BLaER1 (cell line): ENCODE measurements around the gene NUP62.
"Not testable (repeated sequence)": the region's sequence is repeated elsewhere in the genome, so short reads cannot be mapped to it uniquely, and the experiment has no call there.

Source experiments
- H3K27ac ChIP-seq: shearing (Covaris generic); formaldehyde crosslinking; 2 replicates; pipeline ENCODE4 v1.8.1; 2022
- H3K27me3 ChIP-seq: shearing (Covaris generic); formaldehyde crosslinking; 2 replicates; pipeline ENCODE4 v1.8.1; 2022
- H3K36me3 ChIP-seq: shearing (Covaris generic); formaldehyde crosslinking; 2 replicates; pipeline ENCODE4 v1.8.1; 2022
- H3K4me1 ChIP-seq: shearing (Covaris generic); formaldehyde crosslinking; 2 replicates; pipeline ENCODE4 v1.8.1; 2022
- H3K4me2 ChIP-seq: shearing (Covaris generic); formaldehyde crosslinking; 2 replicates; pipeline ENCODE4 v1.8.1; 2022
- H3K4me3 ChIP-seq: shearing (Covaris generic); formaldehyde crosslinking; 2 replicates; pipeline ENCODE4 v1.8.1; 2022
- H3K9ac ChIP-seq: shearing (Covaris generic); formaldehyde crosslinking; 2 replicates; pipeline ENCODE4 v1.8.1; 2022
- H3K9me3 ChIP-seq: shearing (Covaris generic); formaldehyde crosslinking; 2 replicates; pipeline ENCODE4 v1.8.1; 2022
- H4K20me1 ChIP-seq: shearing (Covaris generic); formaldehyde crosslinking; 2 replicates; pipeline ENCODE4 v1.8.1; 2022
- Cebpa-rat ChIP-seq: shearing (Covaris generic); IDR thresholded peaks from 2 replicates; pipeline ENCODE4 v1.8.1; 2022

Gene NUP62

DNA sequence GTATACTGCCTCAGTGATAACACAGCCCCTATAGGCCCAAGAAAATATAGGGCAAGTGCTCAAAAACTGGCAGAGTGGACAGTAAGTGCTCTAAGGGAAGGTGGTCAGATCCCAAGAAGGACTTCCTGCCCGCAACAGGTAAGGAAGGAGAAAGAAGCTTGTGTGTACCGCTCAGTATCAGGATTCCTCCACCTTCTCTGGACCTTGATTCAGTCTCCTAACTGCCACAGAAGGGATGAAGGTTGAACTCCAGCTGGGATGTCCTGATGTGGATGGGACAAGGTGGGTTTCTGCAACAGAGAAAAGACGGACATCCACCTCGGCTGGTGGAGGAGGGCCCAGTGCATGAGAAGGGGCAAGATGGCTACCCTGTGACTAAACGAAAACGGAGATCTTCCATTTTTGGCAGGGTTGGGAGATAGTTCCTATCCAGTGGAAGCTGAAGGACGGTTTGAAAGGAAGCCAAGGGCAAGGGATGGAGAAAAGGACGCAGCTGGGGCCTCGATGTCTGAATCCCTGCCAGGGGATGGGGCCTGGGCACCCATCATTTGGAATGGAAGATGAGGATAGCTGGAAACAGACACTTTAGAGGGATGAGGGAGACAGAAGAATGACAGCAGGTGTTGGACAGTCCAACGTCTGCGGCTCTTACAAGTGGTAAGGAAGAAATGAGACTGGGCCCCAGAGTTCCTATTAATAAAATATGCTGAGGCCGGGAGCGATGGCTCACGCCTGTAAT, 1.6 kb downstream of the NUP62 start:
- H3K36me3 ChIP-seq, result peaks cover 71% of the 10 kb centered on the region
- H3K4me3 ChIP-seq, result peak overlapping the region; percentile 83
- H3K4me1 ChIP-seq, result peaks cover 77% of the 10 kb centered on the region
- H3K4me2 ChIP-seq, result peak overlapping the region; percentile 98
- peaks cover 78% of the 10 kb centered on the region for H4K20me1 ChIP-seq
- peak overlapping the region; percentile 99 for H3K27ac ChIP-seq
- no peak for TF ChIP-seq Cebpa-rat
- H3K9ac ChIP-seq, result peak overlapping the region; percentile 98
- no peaks in the 10 kb centered on the region for H3K9me3 ChIP-seq
- no peaks in the 10 kb centered on the region for H3K27me3 ChIP-seq

DNA sequence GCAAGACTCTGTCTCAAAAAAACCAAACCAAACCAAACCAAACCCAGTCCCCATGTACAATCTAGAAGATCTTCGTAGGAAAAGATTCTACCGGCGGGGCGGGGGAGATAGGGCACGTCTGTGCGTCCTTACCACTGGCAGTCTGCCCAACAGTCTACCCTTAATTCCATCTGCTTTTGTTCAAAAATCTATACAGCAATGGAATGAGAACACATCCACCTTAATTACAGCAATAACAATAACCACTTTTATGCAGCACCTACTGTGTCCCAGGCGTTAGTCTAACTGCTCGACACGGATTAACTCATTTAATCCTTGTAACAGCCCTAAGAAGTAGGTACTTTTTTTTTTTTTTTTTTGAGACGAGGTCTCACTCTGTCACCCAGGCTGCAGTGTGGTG, 2.8 kb downstream of the NUP62 start:
- Histone ChIP-seq H3K9me3 (no peaks in the 10 kb centered on the region), H3K36me3 (peaks cover 75% of the 10 kb centered on the region), H3K4me3 (no peak overlapping the region; the same call in 1 of the 2 replicates), H4K20me1 (peaks cover 80% of the 10 kb centered on the region), H3K4me1 (peaks cover 80% of the 10 kb centered on the region), H3K27ac (no peak overlapping the region), H3K9ac (no peak overlapping the region), H3K27me3 (no peaks in the 10 kb centered on the region), H3K4me2 (peak overlapping the region; percentile 98)
- no peak for TF ChIP-seq Cebpa-rat

DNA sequence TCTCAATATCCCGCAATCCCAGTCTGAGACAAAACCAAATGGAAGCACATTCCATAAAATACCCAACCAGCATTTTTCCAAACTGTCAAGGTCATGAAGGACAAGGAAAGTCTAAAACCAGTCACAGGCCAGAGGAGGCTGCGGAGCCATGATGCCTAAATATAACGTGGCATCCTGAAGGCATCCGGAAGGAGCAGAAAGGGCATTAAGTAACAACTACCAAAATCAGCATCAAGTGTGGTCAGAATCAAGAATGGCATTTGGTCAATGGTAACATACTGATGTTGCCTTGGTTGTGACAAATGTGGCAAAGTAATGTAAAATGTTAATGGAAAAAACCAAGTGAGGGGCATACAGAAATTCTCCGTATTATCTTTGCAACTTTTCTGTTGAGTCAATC, 3.8 kb downstream of the NUP62 start:
- H3K9ac ChIP-seq, result peak overlapping the region; percentile 70; the same call in 1 of the 2 replicates
- 0 out of 2 replicates have a peak overlapping the region, but pooled peaks have one; percentile 41 for H3K4me3 ChIP-seq
- H3K9me3 ChIP-seq, result no peaks in the 10 kb centered on the region
- H3K27me3 ChIP-seq, result no peaks in the 10 kb centered on the region
- H3K36me3 ChIP-seq, result peaks cover 75% of the 10 kb centered on the region
- peak overlapping the region; percentile 98 for H3K4me2 ChIP-seq
- H3K4me1 ChIP-seq, result peaks cover 80% of the 10 kb centered on the region
- peaks cover 80% of the 10 kb centered on the region for H4K20me1 ChIP-seq
- no peak for TF ChIP-seq Cebpa-rat
- peak overlapping the region; percentile 87; the same call in 1 of the 2 replicates for H3K27ac ChIP-seq

DNA sequence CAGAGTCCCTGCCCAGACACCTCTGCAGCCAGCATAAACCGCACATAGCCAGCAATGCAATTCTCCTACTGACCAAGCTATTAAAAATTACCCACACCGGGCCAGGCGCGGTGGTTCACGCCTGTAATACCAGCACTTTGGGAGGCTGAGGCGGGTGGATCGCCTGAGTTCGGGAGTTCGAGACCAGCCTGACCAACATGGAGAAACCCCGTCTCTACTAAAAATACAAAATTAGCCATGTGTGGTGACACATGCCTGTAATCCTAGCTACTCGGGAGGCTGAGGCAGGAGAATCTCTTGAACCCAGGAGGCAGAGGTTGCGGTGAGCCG, 4.5 kb downstream of the NUP62 start:
- Histone ChIP-seq H3K27ac (peak overlapping the region; percentile 87), H3K4me2 (peak overlapping the region; percentile 98), H3K4me3 (peak overlapping the region; percentile 41), H4K20me1 (peaks cover 84% of the 10 kb centered on the region), H3K4me1 (peaks cover 83% of the 10 kb centered on the region), H3K36me3 (peaks cover 80% of the 10 kb centered on the region), H3K9ac (peak overlapping the region; percentile 70)
- H3K9me3 ChIP-seq, H3K27me3 ChIP-seq: not testable (repeated sequence)

DNA sequence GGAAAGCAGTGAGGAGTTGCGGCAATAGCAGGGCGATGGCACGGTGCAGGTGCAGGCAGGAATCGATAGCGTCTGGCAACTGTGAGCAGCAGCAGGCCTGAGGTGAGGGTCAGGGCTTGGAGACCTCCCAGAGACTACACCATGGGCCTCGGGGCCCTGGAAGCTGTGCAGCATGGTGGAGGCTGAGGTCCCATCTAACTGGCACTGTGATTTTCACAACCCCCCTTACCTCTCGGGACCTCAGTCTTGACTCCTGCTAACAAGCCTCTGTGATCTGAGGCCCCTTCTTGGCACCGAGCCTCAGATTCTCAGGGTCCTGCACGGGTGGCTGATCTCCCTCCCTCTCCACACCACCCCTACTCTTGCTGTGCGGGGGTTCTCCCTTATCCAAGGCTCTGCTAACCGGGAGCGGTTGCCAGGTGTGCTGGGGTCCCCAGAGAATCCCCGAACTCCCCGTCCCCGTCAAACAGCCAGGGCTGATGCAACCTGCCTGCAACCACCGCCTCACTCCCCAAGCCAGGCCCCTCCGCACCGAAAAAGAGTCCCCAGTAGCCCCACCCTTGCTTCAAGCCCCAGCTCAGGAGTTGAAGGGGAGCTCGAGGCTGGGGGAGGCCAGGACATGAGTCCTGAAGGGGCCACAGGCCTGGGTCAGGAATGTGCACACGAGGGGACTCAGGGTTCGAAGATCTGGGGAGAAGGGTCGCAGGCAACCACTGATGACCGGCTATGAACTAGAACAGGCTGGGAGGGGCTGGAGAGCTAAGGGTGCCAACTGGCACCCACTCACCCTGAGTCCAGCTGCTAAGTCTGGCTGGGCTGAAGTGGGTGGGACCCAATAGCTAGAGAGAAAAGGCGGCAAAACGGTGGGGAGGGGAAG, 5.1 kb downstream of the NUP62 start:
- Histone ChIP-seq H3K4me1 (peaks cover 89% of the 10 kb centered on the region), H3K9me3 (no peaks in the 10 kb centered on the region), H3K36me3 (peaks cover 86% of the 10 kb centered on the region), H3K27me3 (no peaks in the 10 kb centered on the region), H4K20me1 (peaks cover 90% of the 10 kb centered on the region), H3K4me3 (peak overlapping the region; percentile 41), H3K4me2 (peak overlapping the region; percentile 98), H3K27ac (peak overlapping the region; percentile 87), H3K9ac (peak overlapping the region; percentile 70)
- TF ChIP-seq Cebpa-rat, result peak; percentile 63; the same call in 1 of the 2 replicates

DNA sequence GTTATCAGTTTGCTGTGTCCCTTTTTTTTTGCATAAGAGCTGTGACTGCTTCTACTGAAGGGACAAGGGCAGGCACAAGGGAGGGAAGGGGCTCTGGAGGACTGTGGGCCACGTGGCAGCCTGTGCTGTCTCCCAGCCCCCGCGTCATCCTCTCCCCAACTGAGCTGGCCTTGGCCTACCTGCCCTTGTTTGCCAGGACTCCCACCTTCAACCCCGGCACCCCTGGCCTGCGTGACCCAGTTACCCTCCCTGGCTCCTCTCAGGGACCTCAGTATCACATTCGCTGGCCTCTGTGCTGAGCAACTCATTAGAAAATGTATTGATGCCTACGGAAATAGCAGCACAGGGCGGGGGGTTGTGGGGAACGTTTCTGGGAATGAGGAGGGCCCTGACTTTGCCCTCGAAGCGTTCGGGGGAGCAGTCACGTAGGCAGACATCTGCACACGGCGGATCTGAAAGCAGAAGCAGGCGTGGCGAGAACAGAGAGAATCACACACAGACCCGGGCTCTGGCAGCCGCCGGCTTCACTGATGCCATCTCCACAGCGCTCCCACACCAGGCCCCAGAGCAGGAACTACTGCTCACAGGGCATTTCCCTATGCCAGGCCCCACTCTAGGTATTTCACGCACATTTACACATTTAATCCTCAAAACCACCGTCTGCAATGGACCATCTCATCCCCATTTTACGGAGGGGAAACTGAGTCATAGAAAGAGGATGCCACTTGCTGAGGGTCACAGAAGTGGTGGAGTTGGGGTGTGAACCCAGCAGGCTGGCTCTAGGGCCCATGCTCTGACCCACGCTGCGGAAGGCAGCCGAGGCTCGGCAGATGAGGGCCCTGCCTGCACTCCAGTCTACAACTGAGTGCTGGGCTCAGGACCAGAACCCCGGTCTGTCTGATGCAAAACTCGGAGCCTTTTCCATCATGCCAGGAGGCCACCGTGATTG, 6.0 kb downstream of the NUP62 start:
- Histone ChIP-seq H3K27me3 (no peaks in the 10 kb centered on the region), H3K4me1 (peaks cover 92% of the 10 kb centered on the region), H4K20me1 (peaks cover 98% of the 10 kb centered on the region), H3K36me3 (peaks cover 92% of the 10 kb centered on the region), H3K9me3 (no peaks in the 10 kb centered on the region), H3K4me2 (peak overlapping the region; percentile 98), H3K9ac (peak overlapping the region; percentile 70), H3K4me3 (peak overlapping the region; percentile 41; the same call in 1 of the 2 replicates), H3K27ac (peak overlapping the region; percentile 87)
- no peak for TF ChIP-seq Cebpa-rat

DNA sequence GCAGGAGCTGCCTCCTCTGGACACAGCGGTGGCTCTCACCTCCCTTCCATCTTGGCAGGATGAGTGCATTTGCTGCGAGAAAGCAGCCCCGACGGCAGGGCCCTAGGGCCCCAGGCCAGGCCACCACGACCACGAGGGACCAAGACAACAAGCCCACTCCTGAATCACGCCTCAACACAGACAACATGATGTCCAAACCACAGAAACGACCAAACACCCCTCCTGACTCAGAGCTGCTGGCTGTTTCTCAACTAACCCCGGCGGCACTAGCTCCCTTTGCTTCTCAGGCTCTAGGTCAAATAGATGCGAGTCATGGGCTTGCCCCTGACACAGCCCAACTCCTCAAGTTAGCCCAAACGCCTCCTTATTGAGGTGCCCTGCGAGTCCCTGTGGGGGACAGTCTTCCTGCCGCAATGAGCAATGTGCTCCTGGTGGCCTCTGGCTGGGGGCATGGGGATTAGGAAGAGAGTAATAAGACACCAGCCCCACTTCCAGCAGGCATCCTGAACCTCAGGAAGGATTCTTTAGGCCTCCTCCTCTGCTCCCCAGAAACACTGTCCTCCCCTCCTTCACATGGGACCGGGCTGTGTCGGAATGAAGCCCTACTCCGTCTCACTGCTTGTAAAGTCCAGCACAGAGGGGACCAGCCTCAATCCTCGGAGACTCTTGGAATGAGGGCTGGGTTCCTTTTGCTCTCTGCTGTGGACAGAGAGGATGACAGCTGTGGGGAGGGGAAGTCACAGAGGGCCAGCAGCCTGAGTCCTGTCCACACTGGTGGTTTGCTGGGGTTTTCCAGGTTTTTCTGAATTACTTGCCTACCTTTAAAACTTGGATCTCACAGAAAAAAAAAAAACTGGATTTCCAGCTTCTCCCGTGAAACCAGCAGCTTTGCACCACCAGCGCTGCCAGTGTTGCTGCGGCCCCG, 7.2 kb downstream of the NUP62 start:
- no peak for TF ChIP-seq Cebpa-rat
- H3K36me3 ChIP-seq, result peaks cover 95% of the 10 kb centered on the region
- no peak overlapping the region for H3K4me3 ChIP-seq
- peak overlapping the region; percentile 98 for H3K4me2 ChIP-seq
- peak overlapping the region; percentile 87 for H3K27ac ChIP-seq
- H3K27me3 ChIP-seq, result no peaks in the 10 kb centered on the region
- H4K20me1 ChIP-seq, result peaks cover 99% of the 10 kb centered on the region
- H3K9me3 ChIP-seq, result no peaks in the 10 kb centered on the region
- H3K4me1 ChIP-seq, result peaks cover 92% of the 10 kb centered on the region
- H3K9ac ChIP-seq, result peak overlapping the region; percentile 64

DNA sequence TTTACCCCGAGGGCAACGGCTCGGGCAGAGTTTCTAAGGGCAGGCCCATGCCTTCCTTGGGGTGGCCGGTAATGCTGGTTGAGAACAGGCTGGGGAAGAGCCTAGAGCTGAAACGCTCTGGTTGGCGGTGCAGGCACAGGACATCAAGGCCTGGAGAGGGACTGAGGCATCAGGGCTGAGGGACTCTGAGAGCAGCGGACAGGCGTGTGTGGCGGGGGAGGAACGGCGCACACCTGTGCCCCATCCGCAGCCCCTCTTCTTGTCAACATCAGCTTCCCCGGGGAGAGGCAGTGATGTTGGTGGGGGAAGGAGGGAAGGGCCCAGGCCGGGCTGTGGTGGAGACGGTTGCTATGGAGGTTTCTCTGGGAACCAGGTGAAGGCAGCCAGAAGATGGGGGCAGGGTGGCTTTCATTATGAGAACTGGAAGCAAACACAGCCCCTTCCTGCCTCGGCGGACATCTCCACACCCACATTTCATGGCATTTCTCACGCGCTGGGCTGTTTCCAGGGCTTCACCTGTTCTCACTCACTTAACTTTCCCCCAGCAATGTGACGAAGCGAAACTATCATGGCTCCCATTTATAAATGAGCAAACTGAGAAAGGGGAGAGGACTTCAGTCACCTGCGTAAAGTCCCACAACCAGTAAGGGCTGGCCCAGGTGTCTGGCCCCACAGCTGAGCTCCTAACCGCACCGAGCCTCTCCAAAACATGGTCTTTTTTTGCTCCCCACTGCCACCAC, 8.5 kb downstream of the NUP62 start:
- Histone ChIP-seq H3K27me3 (no peaks in the 10 kb centered on the region), H3K4me1 (peaks cover 81% of the 10 kb centered on the region), H3K9me3 (no peaks in the 10 kb centered on the region), H3K36me3 (peaks cover 96% of the 10 kb centered on the region), H3K4me3 (no peak overlapping the region), H4K20me1 (peaks cover 99% of the 10 kb centered on the region), H3K4me2 (peak overlapping the region; percentile 98), H3K9ac (peak overlapping the region; percentile 64), H3K27ac (peak overlapping the region; percentile 87)
- TF ChIP-seq Cebpa-rat, result no peak
